H1 (cell line): ENCODE results near the gene GFI1B. TPM values are rescaled to one million over a fixed set of nuclear protein-coding genes. Genes with fewer than 3 reads are reported as not detected.

Experiments
- CHD7 ChIP-seq: fragments of 300-600 bp; sonication (generic); IDR thresholded peaks from 2 replicates; pipeline ENCODE4 v1.7.1; 2012; ENCODE audit warnings: low read length, moderate library complexity, mild to moderate bottlenecking, inconsistent platforms; ENCODE audit not compliant: insufficient replicate concordance
- CTBP2 ChIP-seq: IDR thresholded peaks from 2 replicates; pipeline ENCODE4 v1.7.0; 2011; ENCODE audit warnings: borderline replicate concordance, mild to moderate bottlenecking, moderate library complexity, mixed read lengths, low read length; ENCODE audit not compliant: insufficient read depth, insufficient read length
- EP300 ChIP-seq, 2 experiments: IDR thresholded peaks; 1 replicate in 1 of 2; 2 replicates in 1 of 2; pipeline ENCODE4 v1.6.1; 2011 to 2012; ENCODE audit warnings: low read depth in 2 of 2, low read length in 2 of 2, mild to moderate bottlenecking in 2 of 2, borderline replicate concordance in 1 of 2, inconsistent platforms in 1 of 2, moderate library complexity in 1 of 2
- MAFK ChIP-seq: IDR thresholded peaks from 2 replicates; pipeline ENCODE4 v1.6.1; 2012; ENCODE audit warnings: low read depth, mild to moderate bottlenecking, improper control_type of control experiment, low read length
- RFX5 ChIP-seq: IDR thresholded peaks from 2 replicates; pipeline ENCODE4 v1.6.1; 2011; ENCODE audit warnings: low read depth, low read length, improper control_type of control experiment, borderline replicate concordance
- polyA plus RNA-seq, 7 experiments: library from polyadenylated mRNA; depleted of rRNA in 3 of 7; stranded (reverse) in 5 of 7; unstranded in 2 of 7; fragments of >200 nt in 5 of 7; fragments of 200-250 nt in 2 of 7; gene quantifications; 1 replicate in 5 of 7; 2 replicates in 1 of 7; 4 replicates in 1 of 7; pipeline versions ENCODE4 v1.2.1 to v1.2.3, GENCODE V29; 2011 to 2013; ENCODE audit warnings: missing spikeins in 2 of 7, mixed read lengths in 2 of 7
- total RNA-seq: library from RNA; stranded (reverse); fragmentation: NEBNext Ultra II Directional; extraction: Animal tissue kit (Norgen Biotek cat#: 25700); gene quantifications from 2 replicates; pipeline ENCODE4 v1.2.1, GENCODE V29; 2021

Gene GFI1B
- total and polyA plus RNA-seq, 2 of the 8 experiments (the other 6 are each of a cell fraction or from before 2014, with no cell fraction given) = 0.09 to 0.11 TPM

- no peak for TF ChIP-seq CHD7
- TF ChIP-seq EP300 (IDR thresholded peaks at IDR 0.05; ENCODE audit: borderline replicate concordance in 1 of 2, low read depth in 2 of 2, low read length in 2 of 2) = no peak
- no peak for TF ChIP-seq MAFK
- TF ChIP-seq RFX5 = no peak
- no peak for TF ChIP-seq CTBP2
- TF ChIP-seq, all 59 proteins: peak for 4
Measured at GRCh38 chr9:133031130-133031422, 52.6 kb downstream of the GFI1B start (continued).
